Ammon's horn (tissue), 1 donor: ENCODE results near the gene POLRMT.
"Not testable (repeated sequence)": the region's sequence is repeated elsewhere in the genome, so short reads cannot be mapped to it uniquely, and the experiment has no call there.

Source experiments
- DNase-seq: peaks from one replicate; pipeline ENCODE4 v3.0.0-alpha.2; 2016; ENCODE audit warnings: low spot score

Gene POLRMT

DNA sequence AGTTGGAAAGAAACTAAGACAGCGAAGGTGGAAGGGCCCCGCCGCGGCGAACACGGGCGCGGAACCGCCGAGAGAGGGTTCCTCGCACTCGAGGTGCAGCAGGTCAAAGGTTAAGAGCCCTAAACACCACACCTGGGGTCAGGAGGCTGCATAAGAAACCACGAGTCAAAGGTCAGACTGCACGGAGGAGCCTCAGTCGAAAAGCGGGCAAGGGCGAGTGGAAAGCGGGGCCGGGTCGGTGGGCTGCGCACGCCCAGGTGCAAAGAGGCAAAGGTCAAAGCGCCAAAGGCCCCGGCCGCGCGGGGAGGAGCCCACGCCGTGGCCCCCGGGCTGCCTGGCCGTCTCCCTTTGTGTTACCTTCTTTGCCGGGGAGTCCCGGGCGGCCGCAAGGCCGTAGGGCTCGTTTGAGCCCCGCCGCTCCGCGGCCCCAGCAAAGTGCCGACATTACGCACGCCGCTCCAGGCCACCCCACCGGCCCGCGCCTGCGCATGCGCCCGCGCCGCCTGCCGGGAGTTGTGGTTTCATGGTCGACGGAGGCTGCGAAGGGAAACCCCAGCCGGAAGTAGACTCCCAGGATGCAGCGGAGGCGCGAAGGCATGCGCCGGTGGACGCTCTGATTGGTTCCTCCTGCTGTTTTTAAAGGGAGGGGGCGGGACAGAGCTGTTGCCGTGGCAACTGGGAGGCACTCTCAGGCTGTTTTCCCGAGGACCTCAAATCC lies at the start of gene POLRMT:
TSS of gene POLRMT (minus strand) at position 470 of the 718 bp plus-strand sequence. CDS start at position 445, 25 bp downstream.
- DNase-seq, result peak; percentile 99

DNA sequence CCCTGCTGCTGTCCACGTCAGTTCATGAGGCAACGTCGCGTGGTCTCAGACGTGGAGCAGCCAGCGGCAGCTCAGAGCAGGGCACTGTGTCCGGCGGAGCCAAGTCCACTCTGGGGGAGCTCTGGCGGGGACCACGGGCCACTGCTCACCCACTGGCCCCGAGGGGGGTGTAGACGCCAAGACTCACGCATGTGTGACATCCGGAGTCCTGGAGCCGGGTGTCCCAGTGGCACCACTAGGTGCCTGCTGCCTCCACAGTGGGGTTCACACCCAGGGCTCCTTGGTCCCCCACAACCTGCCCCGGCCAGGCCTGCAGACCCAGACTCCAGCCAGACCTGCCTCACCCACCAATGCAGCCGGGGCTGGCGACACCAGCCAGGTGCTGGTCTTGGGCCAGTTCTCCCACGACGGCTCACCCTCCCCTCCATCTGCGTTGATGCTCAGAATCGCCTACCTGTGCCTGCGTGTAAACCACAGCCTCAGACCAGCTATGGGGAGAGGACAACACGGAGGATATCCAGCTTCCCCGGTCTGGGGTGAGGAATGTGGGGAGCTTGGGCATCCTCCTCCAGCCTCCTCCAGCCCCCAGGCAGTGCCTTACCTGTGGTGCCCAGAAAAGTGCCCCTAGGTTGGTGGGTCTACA lies 49.5 kb upstream of the POLRMT start:
- DNase-seq, result no peak

DNA sequence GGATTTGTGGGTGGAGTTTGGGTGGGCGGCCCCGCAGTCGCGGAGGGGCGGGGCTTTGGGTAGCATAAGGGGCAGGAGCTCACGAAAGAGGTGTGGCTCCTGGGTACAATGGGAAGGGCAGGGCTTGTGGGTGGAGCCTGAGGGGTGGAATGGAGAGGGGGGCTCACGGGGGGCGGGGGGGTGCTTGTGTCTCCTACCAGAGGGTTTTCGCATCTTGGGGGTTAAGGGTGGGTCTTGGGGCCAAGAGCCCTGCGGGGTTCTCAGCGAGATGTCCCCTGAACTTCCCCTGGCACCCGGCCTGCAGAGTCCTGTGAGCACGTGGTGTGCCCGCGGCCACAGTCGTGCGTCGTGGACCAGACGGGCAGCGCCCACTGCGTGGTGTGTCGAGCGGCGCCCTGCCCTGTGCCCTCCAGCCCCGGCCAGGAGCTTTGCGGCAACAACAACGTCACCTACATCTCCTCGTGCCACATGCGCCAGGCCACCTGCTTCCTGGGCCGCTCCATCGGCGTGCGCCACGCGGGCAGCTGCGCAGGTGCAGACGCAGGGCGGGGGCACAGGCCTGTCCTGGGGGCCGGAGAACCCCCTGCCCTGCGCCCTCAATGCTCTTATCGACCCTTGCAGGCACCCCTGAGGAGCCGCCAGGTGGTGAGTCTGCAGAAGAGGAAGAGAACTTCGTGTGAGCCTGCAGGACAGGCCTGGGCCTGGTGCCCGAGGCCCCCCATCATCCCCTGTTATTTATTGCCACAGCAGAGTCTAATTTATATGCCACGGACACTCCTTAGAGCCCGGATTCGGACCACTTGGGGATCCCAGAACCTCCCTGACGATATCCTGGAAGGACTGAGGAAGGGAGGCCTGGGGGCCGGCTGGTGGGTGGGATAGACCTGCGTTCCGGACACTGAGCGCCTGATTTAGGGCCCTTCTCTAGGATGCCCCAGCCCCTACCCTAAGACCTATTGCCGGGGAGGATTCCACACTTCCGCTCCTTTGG lies 48.0 kb upstream of the POLRMT start:
- DNase-seq, result peak; percentile 90

DNA sequence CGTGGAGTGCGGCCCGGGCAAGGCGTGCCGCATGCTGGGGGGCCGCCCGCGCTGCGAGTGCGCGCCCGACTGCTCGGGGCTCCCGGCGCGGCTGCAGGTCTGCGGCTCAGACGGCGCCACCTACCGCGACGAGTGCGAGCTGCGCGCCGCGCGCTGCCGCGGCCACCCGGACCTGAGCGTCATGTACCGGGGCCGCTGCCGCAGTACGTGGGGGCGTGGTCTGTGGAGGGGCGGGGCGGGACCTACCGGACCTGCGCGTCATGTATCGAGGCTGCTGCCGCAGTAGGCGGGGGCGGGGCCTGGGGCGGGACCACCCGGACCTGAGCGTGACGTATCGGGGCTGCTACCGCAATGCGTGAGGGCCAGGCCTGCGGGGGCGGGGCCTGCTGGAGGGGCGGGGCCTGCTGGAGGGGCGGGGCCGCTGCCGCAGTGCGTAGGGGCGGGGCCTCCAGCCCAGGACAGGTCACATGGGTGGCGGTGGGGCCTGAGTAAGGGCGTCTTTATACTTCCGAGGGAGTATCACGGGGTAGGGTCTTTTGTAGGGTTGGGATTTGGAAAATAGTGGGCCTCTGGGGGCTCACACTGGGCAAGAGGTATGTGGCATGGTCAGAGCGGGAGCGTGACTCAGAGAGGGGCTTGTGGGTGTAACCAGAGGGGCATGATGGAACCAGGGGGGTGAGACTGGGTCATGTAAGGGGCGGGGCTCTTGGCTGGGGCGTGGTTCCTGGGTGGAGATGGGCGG lies 47.1 kb upstream of the POLRMT start:
- peak; percentile 99 for DNase-seq

DNA sequence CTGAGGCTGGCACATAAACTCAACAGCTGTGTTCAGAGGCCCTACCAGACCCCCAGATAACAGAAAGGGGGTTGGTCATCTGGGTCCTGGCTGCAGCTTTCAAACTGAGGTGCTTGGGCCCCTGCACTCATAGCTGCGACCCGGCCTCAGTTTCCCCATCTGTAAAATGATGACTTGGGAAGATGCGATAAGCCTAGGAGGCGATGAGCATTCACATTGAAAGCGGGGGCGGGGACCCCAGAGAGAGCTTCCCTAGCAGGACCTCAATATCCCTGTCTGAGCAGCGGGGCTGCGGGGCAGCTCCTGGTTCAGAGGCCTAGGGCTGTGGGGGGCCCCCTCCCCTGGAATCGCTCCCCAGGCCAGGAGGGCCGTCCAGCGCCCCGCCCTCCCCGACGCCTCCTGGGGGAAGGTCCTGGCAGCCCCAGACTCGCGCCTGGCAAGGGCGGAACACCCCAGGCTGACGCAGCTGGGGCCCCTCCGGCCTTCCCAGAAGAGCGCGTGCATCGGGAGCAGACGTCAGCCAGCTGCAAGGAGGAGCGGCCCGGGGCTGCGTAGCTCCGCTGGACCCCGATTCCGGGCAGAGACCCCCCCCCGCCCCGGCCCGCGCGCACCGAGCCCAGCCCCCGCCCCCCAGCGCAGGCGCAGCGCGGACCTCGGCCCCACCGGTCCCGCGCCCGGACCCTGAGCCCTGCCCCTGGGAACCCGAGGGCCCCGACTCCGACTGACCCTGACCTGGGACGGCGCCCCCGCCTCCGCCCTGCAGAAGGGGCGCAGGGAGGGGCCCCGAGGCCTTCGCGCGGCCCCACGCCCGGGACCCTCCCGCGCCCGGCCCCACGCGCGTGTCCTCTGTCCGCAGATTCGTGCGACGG lies 46.3 kb upstream of the POLRMT start:
- DNase-seq, result peak; percentile 43

DNA sequence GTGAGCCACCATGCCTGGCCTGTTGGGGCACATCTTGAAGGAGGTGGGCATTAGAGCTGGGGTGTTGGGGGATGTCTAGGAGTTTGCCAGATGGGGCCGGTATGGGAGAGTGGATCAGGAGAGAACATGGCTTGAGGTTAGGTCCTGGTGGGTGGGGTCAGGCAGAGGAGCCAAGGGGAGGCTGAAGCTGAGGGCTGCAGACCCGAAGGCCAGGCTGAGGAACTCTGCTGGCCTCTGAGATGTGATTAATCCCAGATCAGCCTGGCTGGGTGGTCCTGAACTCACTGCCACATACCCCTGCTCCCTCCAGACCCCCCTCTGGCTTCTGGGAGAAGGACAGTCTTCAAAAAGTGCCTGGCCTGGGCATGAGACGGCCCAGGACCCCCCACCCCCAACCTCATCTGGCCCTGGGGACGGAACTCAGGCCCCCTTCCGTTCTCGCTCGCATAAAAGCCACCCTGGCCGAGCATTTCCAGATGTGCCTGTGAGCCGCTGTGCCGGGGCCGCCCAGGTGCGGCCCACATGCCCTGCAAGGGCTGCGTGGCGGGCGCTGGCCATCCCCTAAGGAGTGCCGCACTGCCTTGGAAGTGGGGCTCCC lies 45.6 kb upstream of the POLRMT start:
- no peak for DNase-seq

- DNase-seq, result no peak
These were observed 44.5 kb upstream of the POLRMT start for GRCh38 chr19:677601-678436.

- no peak for DNase-seq
These were observed 43.9 kb upstream of the POLRMT start for GRCh38 chr19:677201-677600.

GRCh38 chr19:676339-677105 lies 43.2 kb upstream of the POLRMT start, which contains the start of gene FSTL3:
FSTL3 (plus strand) TSS chr19:676392; CDS start chr19:676424, 32 bp downstream.
- no peak for DNase-seq

DNA sequence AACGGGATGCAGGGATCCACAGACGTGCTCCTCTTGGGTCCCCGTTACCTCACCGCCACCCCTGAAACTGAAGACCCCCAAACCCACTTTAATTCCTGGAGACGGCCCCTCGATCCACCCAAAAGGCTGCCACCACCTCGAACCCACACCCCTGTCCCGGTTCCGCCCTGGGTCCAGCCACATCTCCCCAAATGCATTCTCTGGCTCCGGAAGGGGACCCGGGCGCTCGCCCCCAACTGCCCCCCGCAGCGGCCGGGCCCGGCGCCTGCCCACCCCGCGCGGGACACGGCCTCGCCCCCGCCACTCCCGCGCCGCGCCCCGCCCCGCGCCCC lies 42.6 kb upstream of the POLRMT start:
- no peak for DNase-seq

DNA sequence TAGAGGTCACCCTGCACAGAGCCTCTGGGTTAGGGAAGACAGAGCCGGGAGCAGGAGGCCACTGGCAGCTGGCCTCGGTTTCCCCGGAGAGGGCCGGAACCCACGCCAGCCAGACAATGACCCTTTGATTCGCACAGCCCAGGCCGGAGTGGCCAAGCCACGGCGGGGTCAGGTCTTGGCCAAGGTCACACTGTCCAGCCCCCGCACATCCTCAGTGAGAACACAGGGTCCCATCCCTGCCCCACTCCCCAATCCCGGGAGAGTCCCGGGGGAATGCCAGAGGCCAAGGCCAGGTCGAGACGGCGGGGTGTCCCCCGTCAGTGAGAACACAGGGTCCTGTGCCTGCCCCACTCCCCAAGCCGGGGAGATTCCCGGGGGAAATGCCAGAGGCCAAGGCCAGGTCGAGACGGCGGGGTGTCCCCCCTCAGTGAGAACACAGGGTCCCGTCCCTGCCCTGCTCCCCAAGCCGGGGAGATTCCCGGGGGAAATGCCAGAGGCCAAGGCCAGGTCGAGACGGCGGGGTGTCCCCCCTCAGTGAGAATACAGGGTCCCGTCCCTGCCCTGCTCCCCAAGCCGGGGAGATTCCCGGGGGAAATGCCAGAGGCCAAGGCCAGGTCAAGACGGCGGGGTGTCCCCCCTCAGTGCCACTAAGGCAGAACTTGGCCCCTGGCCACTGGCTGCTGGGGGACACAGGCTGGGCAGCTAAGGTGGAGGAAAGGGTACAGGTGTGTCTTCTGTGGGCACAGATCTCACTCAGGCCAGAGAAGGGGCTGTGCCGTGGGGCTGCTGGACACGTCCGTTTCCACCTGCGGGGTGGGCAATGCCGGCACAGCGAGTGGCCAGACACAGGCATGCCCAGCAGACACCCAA lies 41.2 kb upstream of the POLRMT start:
- DNase-seq, result no peak

DNA sequence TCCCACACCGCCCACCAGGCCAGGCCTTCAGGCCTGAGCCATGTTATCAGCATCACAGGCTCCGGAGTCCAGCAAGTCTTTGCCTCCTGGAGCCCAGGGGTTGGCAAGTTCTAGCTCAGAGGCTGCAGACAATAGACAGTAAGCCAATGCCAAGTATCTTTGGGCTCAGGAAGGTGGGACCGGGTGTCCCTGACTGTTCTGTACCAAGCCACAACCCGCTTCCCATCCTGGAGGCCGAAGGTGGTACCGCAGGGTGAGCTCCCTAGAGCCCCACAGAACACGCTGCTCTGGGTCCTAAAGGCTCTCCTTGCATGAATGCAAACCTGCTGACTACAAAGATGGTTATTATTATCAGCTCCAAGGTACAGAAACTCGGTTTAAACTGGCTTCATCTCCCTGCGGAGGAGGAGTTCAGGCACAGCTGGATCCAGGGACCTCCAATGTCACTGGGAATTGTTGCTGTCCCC lies 37.3 kb upstream of the POLRMT start:
- no peak for DNase-seq

GRCh38 chr19:668675-669434 lies 35.5 kb upstream of the POLRMT start:
- not testable (repeated sequence) for DNase-seq

DNA sequence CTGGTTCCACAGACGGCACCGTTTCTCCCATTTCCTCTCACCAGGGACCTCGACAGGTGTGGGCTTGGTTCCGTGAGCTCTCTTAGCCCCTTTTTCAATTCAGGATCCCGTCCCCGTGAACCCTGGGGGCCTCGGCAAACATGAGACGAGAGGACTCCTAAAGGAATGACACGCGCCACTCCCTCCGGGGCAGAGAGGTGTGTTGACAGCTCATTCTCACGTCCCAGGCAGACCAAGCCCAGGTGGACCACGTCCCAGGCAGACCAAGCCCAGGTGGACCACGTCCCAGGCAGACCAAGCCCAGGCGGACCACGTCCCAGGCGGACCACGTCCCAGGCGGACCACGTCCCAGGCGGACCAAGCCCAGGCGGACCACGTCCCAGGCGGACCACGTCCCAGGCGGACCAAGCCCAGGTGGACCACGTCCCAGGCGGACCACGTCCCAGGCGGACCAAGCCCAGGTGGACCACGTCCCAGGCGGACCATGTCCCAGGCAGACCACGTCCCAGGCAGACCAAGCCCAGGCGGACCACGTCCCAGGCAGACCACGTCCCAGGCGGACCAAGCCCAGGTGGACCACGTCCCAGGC lies 33.7 kb upstream of the POLRMT start:
- not testable (repeated sequence) for DNase-seq

GRCh38 chr19:664913-665443 lies 31.6 kb upstream of the POLRMT start:
- DNase-seq, result peak; percentile 87

- no peak for DNase-seq
These were observed 30.4 kb upstream of the POLRMT start for GRCh38 chr19:663682-664117.
